ENCODE data around the gene SMC6.

The SMC6 gene

GRCh38 chr2:17646838-17647701, 106.5 kb downstream of the SMC6 start:
- no peak for DNase-seq

- DNase-seq, result peak; percentile 85
These were observed 107.5 kb downstream of the SMC6 start for GRCh38 chr2:17646081-17646554.

- DNase-seq, result peak; percentile 20
These were observed 108.5 kb downstream of the SMC6 start for GRCh38 chr2:17644997-17645720.

- peak; percentile 97 for DNase-seq
These were observed 110.5 kb downstream of the SMC6 start for GRCh38 chr2:17643031-17643615.

- no peak for DNase-seq
These were observed 113.2 kb downstream of the SMC6 start for GRCh38 chr2:17640406-17640805.

GRCh38 chr2:17638196-17638743, 115.3 kb downstream of the SMC6 start:
- no peak for DNase-seq

GRCh38 chr2:17637131-17637906, 116.3 kb downstream of the SMC6 start:
- DNase-seq, result no peak

GRCh38 chr2:17636257-17636656, 117.4 kb downstream of the SMC6 start:
- DNase-seq, result no peak

- no peak for DNase-seq
These were observed 118.6 kb downstream of the SMC6 start for GRCh38 chr2:17634997-17635396.

- no peak for DNase-seq
These were observed 123.5 kb downstream of the SMC6 start for GRCh38 chr2:17630089-17630488.

- DNase-seq, result no peak
These were observed 125.0 kb downstream of the SMC6 start for GRCh38 chr2:17628349-17629261.

- peak; percentile 37 for DNase-seq
These were observed 126.2 kb downstream of the SMC6 start for GRCh38 chr2:17627434-17627833.

GRCh38 chr2:17626986-17627385, 126.6 kb downstream of the SMC6 start:
- DNase-seq, result no peak

- no peak for DNase-seq
These were observed 128.2 kb downstream of the SMC6 start for GRCh38 chr2:17625446-17625845.

GRCh38 chr2:17621781-17622180, 131.8 kb downstream of the SMC6 start:
- DNase-seq, result peak; percentile 56

- DNase-seq, result peak; percentile 71
These were observed 132.8 kb downstream of the SMC6 start for GRCh38 chr2:17620841-17621240.

GRCh38 chr2:17620280-17620679, 133.3 kb downstream of the SMC6 start:
- DNase-seq, result no peak

GRCh38 chr2:17617955-17618354, 135.7 kb downstream of the SMC6 start:
- DNase-seq, result no peak

- DNase-seq, result no peak
These were observed 136.1 kb downstream of the SMC6 start for GRCh38 chr2:17617516-17617915.

GRCh38 chr2:17616405-17616804, 137.2 kb downstream of the SMC6 start:
- no peak for DNase-seq

GRCh38 chr2:17615728-17616351, 137.8 kb downstream of the SMC6 start:
- DNase-seq, result peak; percentile 64

All from HCEC 1CT (cell line).